Keratinocyte (primary cell): ENCODE data around the gene FRMD4B. TPM values are rescaled to one million over a fixed set of nuclear protein-coding genes. Genes with fewer than 3 reads are reported as not detected.
"Not testable (repeated sequence)": the region's sequence is repeated elsewhere in the genome, so short reads cannot be mapped to it uniquely, and the experiment has no call there.

ENCODE experiments used
- DNase-seq: peaks from one replicate; pipeline ENCODE4 v3.0.0-alpha.2; 2011; ENCODE audit warnings: low read depth, missing footprints, low spot score
- FAIRE-seq: peaks from 2 replicates; lab custom pipeline; 2011; peaks lifted over from hg19 to GRCh38; lab: Jason Lieb, UNC
- H2AFZ ChIP-seq: 2 replicates; pipeline ENCODE4 v1.6.0; 2012; ENCODE audit warnings: low read length, control low read depth, inconsistent platforms; ENCODE audit not compliant: control insufficient read depth
- H3K27ac ChIP-seq: 2 replicates; pipeline ENCODE4 v1.5.1; 2011; ENCODE audit warnings: low read length; ENCODE audit not compliant: control insufficient read depth, insufficient read depth
- H3K27me3 ChIP-seq: 3 replicates; pipeline ENCODE4 v1.6.0; 2011; ENCODE audit warnings: low read length; ENCODE audit not compliant: control insufficient read depth, insufficient read depth; ENCODE audit errors: extremely low read depth
- H3K36me3 ChIP-seq, 2 experiments: 2 replicates in 1 of 2; 3 replicates in 1 of 2; pipeline ENCODE4 v1.5.1; 2011; ENCODE audit warnings: low read length in 2 of 2, mild to moderate bottlenecking in 1 of 2; ENCODE audit not compliant: control insufficient read depth in 2 of 2, insufficient read depth in 2 of 2; ENCODE audit errors: extremely low read depth in 1 of 2
- H3K4me1 ChIP-seq: 3 replicates; pipeline ENCODE4 v1.5.1; 2011; ENCODE audit warnings: low read length; ENCODE audit not compliant: control insufficient read depth, insufficient read depth; ENCODE audit errors: extremely low read depth
- H3K4me2 ChIP-seq: 3 replicates; pipeline ENCODE4 v1.6.0; 2011; ENCODE audit warnings: low read depth, low read length; ENCODE audit not compliant: control insufficient read depth, insufficient read depth; ENCODE audit errors: extremely low read depth
- H3K4me3 ChIP-seq, 3 experiments: fragments of 200-600 bp in 1 of 3; sonication (generic) in 1 of 3; 2 replicates in 2 of 3; 3 replicates in 1 of 3; pipeline ENCODE4 v1.5.1; 2011 to 2016; ENCODE audit warnings: low read length in 3 of 3, mild to moderate bottlenecking in 3 of 3, control low read depth in 2 of 3, inconsistent platforms in 1 of 3, low read depth in 1 of 3, mixed read lengths in 1 of 3, mixed run types in 1 of 3, moderate library complexity in 1 of 3; ENCODE audit not compliant: control insufficient read depth in 2 of 3, insufficient read depth in 2 of 3; ENCODE audit errors: extremely low read depth in 1 of 3
- H3K79me2 ChIP-seq: 2 replicates; pipeline ENCODE4 v1.6.0; 2012; ENCODE audit warnings: low read length; ENCODE audit not compliant: control insufficient read depth, insufficient read depth
- H3K9ac ChIP-seq: 3 replicates; pipeline ENCODE4 v1.6.0; 2011; ENCODE audit warnings: low read length; ENCODE audit not compliant: control insufficient read depth, insufficient read depth; ENCODE audit errors: extremely low read depth
- H3K9me1 ChIP-seq: 3 replicates; pipeline ENCODE4 v1.6.0; 2011; ENCODE audit warnings: low read length; ENCODE audit not compliant: control insufficient read depth, insufficient read depth; ENCODE audit errors: extremely low read depth
- H3K9me3 ChIP-seq: 2 replicates; pipeline ENCODE4 v1.5.1; 2012; ENCODE audit warnings: low read depth, low read length; ENCODE audit not compliant: control insufficient read depth
- H4K20me1 ChIP-seq: 3 replicates; pipeline ENCODE4 v1.6.0; 2011; ENCODE audit warnings: low read length; ENCODE audit not compliant: control insufficient read depth, insufficient read depth; ENCODE audit errors: extremely low read depth
- CTCF ChIP-seq, 3 experiments: IDR thresholded peaks in 1 of 3; conservative IDR thresholded peaks in 1 of 3; optimal IDR thresholded peaks in 1 of 3; 2 replicates in 2 of 3; 3 replicates in 1 of 3; pipeline versions ENCODE3 to v1.5.1; 2011; ENCODE audit warnings: low read length in 3 of 3, mild to moderate bottlenecking in 3 of 3, moderate library complexity in 2 of 3, control low read depth in 1 of 3, inconsistent platforms in 1 of 3; ENCODE audit not compliant: insufficient read depth in 2 of 3; ENCODE audit errors: extremely low read depth in 1 of 3
- EZH2 ChIP-seq: IDR thresholded peaks from one replicate; pipeline ENCODE4 v1.6.1; 2012; ENCODE audit warnings: inconsistent platforms, mild to moderate bottlenecking, low read length, moderate library complexity
- dilution Hi-C: fragments of 300-500 bp; cut with MboI; formaldehyde crosslinking; loops from one replicate; pipeline ENCODE4 v1.7.0; 2020; ENCODE audit warnings: low sequenced_read_pairs; ENCODE audit not compliant: extremely low pct_ligation_motif_present
- polyA plus RNA-seq, 5 experiments: library from polyadenylated mRNA; depleted of rRNA in 3 of 5; stranded (reverse) in 3 of 5; stranded (forward) in 1 of 5; unstranded in 1 of 5; fragments of >200 nt; gene quantifications; 1 replicate in 1 of 5; 2 replicates in 3 of 5; 3 replicates in 1 of 5; pipeline versions ENCODE4 v1.2.1 to v1.2.3, GENCODE V29; 2011 to 2012; ENCODE audit warnings: missing spikeins in 2 of 5, low read depth in 1 of 5, low replicate concordance in 1 of 5

The FRMD4B gene
- polyA plus RNA-seq, 1 donor (not counting 4 experiments of a cell fraction or from before 2014, with no cell fraction given) = 48.3 TPM

GRCh38 chr3:69283496-69283895 is 102.4 kb downstream of the FRMD4B start:
- FAIRE-seq (no peak), DNase-seq (no peak)
- Histone ChIP-seq H3K4me3 (no peak overlapping the region), H3K27me3 (no peaks in the 10 kb centered on the region), H3K9me3 (no peaks in the 10 kb centered on the region), H3K4me1 (peaks cover 7% of the 10 kb centered on the region), H3K4me2 (no peak overlapping the region), H3K79me2 (no peaks in the 10 kb centered on the region), H3K36me3 (peaks cover 12 to 14% of the 10 kb centered on the region in 2 experiments), H3K9ac (no peak overlapping the region), H3K9me1 (no peaks in the 10 kb centered on the region), H2AFZ (no peak overlapping the region), H3K27ac (no peak overlapping the region), H4K20me1 (no peaks in the 10 kb centered on the region)
- TF ChIP-seq EZH2 (no peak), CTCF (optimal IDR thresholded peaks at IDR 0.05 in 1 of 3, IDR thresholded peaks at IDR 0.05 in 1 of 3, conservative IDR thresholded peaks at IDR 0.05 in 1 of 3; ENCODE audit: extremely low read depth in 1 of 3, insufficient read depth in 2 of 3, low read length in 3 of 3) (no peak)
- dilution Hi-C loops = no loop called here

GRCh38 chr3:69282181-69282580 is 103.7 kb downstream of the FRMD4B start:
- dilution Hi-C loops = no loop called here
- no peaks in the 10 kb centered on the region for H3K79me2 ChIP-seq
- H3K27ac ChIP-seq = no peak overlapping the region
- H4K20me1 ChIP-seq = no peaks in the 10 kb centered on the region
- DNase-seq = no peak
- H3K9me3 ChIP-seq = no peaks in the 10 kb centered on the region
- H3K9ac ChIP-seq = no peak overlapping the region
- no peak overlapping the region for H2AFZ ChIP-seq
- no peak for FAIRE-seq
- no peak overlapping the region for H3K4me2 ChIP-seq
- peaks cover 4% of the 10 kb centered on the region for H3K4me1 ChIP-seq
- H3K9me1 ChIP-seq = no peaks in the 10 kb centered on the region
- H3K36me3 ChIP-seq = peaks cover 11 to 14% of the 10 kb centered on the region in 2 experiments
- no peak overlapping the region for H3K4me3 ChIP-seq
- H3K27me3 ChIP-seq = no peaks in the 10 kb centered on the region
- TF ChIP-seq EZH2 (no peak), CTCF (optimal IDR thresholded peaks at IDR 0.05 in 1 of 3, IDR thresholded peaks at IDR 0.05 in 1 of 3, conservative IDR thresholded peaks at IDR 0.05 in 1 of 3; ENCODE audit: extremely low read depth in 1 of 3, insufficient read depth in 2 of 3, low read length in 3 of 3) (no peak)

- H3K4me3 ChIP-seq, H2AFZ ChIP-seq, H4K20me1 ChIP-seq, H3K36me3 ChIP-seq, H3K4me2 ChIP-seq, H3K9me1 ChIP-seq, FAIRE-seq, dilution Hi-C loops, H3K27me3 ChIP-seq, DNase-seq, H3K79me2 ChIP-seq, H3K9ac ChIP-seq, H3K9me3 ChIP-seq: not testable (repeated sequence)
- H3K27ac ChIP-seq = peak overlapping the region; percentile 69
- H3K4me1 ChIP-seq = peaks cover 25% of the 10 kb centered on the region
Measured at GRCh38 chr3:69277403-69277802, 108.5 kb downstream of the FRMD4B start.
